ENCODE data around the gene FBRSL1. TPM values are rescaled to one million over a fixed set of nuclear protein-coding genes. Genes with fewer than 3 reads are reported as not detected.
A peak's percentile ranks its signal among the peaks of the same experiment; 100 is the strongest.

FBRSL1 gene
- total RNA-seq, 1 donor from 2014 or later, result 108 TPM

GRCh38 chr12:132559652-132560363 is 69.9 kb downstream of the FBRSL1 start:
- Mint-ChIP-seq H3K36me3 (peaks cover 3% of the 10 kb centered on the region), H3K27me3 (peaks cover 3% of the 10 kb centered on the region), H3K27ac (no peak overlapping the region), H3K4me3 (peak overlapping the region; percentile 61), H3K9me3 (no peaks in the 10 kb centered on the region), H3K4me1 (ENCODE audit: unreplicated experiment) (peaks cover 9% of the 10 kb centered on the region)
- TF ChIP-seq, protein P1, sequence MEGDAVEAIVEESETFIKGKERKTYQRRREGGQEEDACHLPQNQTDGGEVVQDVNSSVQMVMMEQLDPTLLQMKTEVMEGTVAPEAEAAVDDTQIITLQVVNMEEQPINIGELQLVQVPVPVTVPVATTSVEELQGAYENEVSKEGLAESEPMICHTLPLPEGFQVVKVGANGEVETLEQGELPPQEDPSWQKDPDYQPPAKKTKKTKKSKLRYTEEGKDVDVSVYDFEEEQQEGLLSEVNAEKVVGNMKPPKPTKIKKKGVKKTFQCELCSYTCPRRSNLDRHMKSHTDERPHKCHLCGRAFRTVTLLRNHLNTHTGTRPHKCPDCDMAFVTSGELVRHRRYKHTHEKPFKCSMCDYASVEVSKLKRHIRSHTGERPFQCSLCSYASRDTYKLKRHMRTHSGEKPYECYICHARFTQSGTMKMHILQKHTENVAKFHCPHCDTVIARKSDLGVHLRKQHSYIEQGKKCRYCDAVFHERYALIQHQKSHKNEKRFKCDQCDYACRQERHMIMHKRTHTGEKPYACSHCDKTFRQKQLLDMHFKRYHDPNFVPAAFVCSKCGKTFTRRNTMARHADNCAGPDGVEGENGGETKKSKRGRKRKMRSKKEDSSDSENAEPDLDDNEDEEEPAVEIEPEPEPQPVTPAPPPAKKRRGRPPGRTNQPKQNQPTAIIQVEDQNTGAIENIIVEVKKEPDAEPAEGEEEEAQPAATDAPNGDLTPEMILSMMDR (conservative IDR thresholded peaks at IDR 0.05), result peak; percentile 36
- peak; percentile 81 for DNase-seq (ENCODE audit: extremely low spot score, unreplicated experiment)

- no peaks in the 10 kb centered on the region for H3K9me3 Mint-ChIP-seq
- H3K4me1 Mint-ChIP-seq (ENCODE audit: unreplicated experiment), result peaks cover 9% of the 10 kb centered on the region
- peaks cover 3% of the 10 kb centered on the region for H3K36me3 Mint-ChIP-seq
- TF ChIP-seq, protein P1 (conservative IDR thresholded peaks at IDR 0.05), result no peak
- H3K27me3 Mint-ChIP-seq, result peaks cover 3% of the 10 kb centered on the region
- H3K4me3 Mint-ChIP-seq, result no peak overlapping the region
- DNase-seq (ENCODE audit: extremely low spot score, unreplicated experiment), result no peak
- no peak overlapping the region for H3K27ac Mint-ChIP-seq
These were observed 70.3 kb downstream of the FBRSL1 start for GRCh38 chr12:132560364-132560613.

DNA sequence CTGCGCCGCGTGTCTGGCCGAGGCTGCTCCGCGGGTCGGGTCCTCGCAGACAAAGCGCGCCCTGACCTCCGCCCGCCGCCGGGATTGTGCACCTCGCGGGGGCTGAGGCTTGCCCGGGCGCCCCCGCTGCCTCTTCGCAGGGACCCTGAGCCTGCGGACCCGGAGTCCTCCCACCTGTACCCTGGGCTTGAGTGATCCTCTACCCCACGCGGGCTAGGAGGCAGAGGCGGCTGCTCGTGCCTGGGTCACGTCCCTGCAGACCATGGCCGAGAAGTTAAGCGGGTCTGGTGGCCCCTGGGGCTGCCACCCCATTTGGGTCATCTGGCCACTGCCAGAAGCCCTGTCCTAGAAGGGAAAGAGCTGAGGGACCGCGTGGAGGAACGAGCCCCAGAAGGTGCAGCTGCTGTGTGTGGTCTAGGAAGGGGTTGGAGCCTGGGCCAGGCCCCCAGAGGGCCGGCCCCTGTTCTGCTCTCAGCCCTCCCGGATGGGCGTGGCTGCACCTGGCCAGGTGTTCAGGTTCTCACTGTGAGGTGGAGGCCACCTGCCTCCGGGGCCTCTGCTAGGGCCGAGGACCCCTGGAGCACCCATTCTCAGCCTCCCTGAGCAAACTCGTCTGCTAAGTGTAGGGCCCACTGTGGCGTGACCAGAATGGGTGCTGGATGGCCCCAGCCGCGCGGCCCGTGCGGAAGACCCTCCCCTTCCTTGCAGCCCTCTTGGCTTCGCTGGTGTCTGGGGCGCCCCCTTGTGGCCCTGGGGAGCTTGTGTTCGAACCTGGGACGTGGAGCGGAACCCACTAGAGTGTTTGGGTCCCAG is 70.9 kb downstream of the FBRSL1 start:
- peaks cover 13% of the 10 kb centered on the region for H3K4me1 Mint-ChIP-seq (ENCODE audit: unreplicated experiment)
- H3K36me3 Mint-ChIP-seq, result peaks cover 3% of the 10 kb centered on the region
- no peaks in the 10 kb centered on the region for H3K9me3 Mint-ChIP-seq
- H3K27me3 Mint-ChIP-seq, result peaks cover 3% of the 10 kb centered on the region
- TF ChIP-seq, protein P1 (conservative IDR thresholded peaks at IDR 0.05), result peak; percentile 92
- H3K27ac Mint-ChIP-seq, result peak overlapping the region; percentile 50
- DNase-seq (ENCODE audit: extremely low spot score, unreplicated experiment), result peak; percentile 90
- H3K4me3 Mint-ChIP-seq, result peak overlapping the region; percentile 87

Other genes with a start within 250 kb of the FBRSL1 start
- gene GALNT9, start 160.6 kb upstream of the FBRSL1 start, total RNA-seq (ENCODE audit: low replicate concordance), result 1.6 TPM in 1 of 2 replicates, not detected in the other
- not detected in 2 replicates for gene LRCOL1, start 120.4 kb downstream of the FBRSL1 start, total RNA-seq (ENCODE audit: low replicate concordance)
- gene P2RX2, start 128.6 kb downstream of the FBRSL1 start, total RNA-seq (ENCODE audit: low replicate concordance), result 2.8 and 5.4 TPM in 2 replicates
- 67.3 and 113 TPM in 2 replicates for gene POLE, start 197.2 kb downstream of the FBRSL1 start, total RNA-seq (ENCODE audit: low replicate concordance)
- 23.6 and 38.5 TPM in 2 replicates for gene PXMP2, start 197.4 kb downstream of the FBRSL1 start, total RNA-seq (ENCODE audit: low replicate concordance)
- 40.0 and 41.0 TPM in 2 replicates for gene PGAM5, start 220.7 kb downstream of the FBRSL1 start, total RNA-seq (ENCODE audit: low replicate concordance)